ENCODE data around the gene SH2D5.

- TF ChIP-seq EZH2 (IDR thresholded peaks at IDR 0.05; ENCODE audit: low read length, unreplicated experiment) (no peak), CTCF (conservative IDR thresholded peaks at IDR 0.05; ENCODE audit: low read depth, low read length) (no peak)
Measured at GRCh38 chr1:20742671-20743070, 10.2 kb upstream of the SH2D5 start.
